H1 (cell line): Measurements from ENCODE around the gene IL1RAP. TPM values are rescaled to one million over a fixed set of nuclear protein-coding genes. Genes with fewer than 3 reads are reported as not detected.

Experiments used
- CTCF ChIA-PET: fragments of 300-600 bp; sonication (Branson Sonifier 250); formaldehyde crosslinking; loops from one replicate; lab custom pipeline; 2021; ENCODE audit not compliant: partially characterized antibody; lab: Charles Lee
- POLR2A ChIA-PET: fragments of 300-600 bp; sonication (Branson Sonifier 250); formaldehyde crosslinking; loops from one replicate; lab custom pipeline; 2021; ENCODE audit warnings: inconsistent platforms; ENCODE audit not compliant: partially characterized antibody; lab: Charles Lee
- DNase-seq, 2 experiments: peaks; one replicate each; pipeline versions ENCODE4 v3.0.0 to v3.0.0-alpha.2; 2010 to 2022; ENCODE audit warnings: low spot score in 2 of 2, low read depth in 1 of 2, mixed read lengths in 1 of 2
- FAIRE-seq: peaks from 2 replicates; lab custom pipeline; 2011; peaks lifted over from hg19 to GRCh38; lab: Jason Lieb, UNC
- H2AFZ ChIP-seq: 2 replicates; pipeline ENCODE4 v1.8.1; 2012; ENCODE audit warnings: low read length, inconsistent platforms
- H2AK5ac ChIP-seq: 2 replicates; pipeline ENCODE4 v1.6.1; 2013; ENCODE audit warnings: low read depth, low read length
- H2BK120ac ChIP-seq: replicated peaks from 2 replicates; pipeline ENCODE3; 2013; ENCODE audit warnings: low read depth, low read length, inconsistent platforms
- H2BK12ac ChIP-seq: 2 replicates; pipeline ENCODE4 v1.6.1; 2013; ENCODE audit warnings: low read depth, low read length
- H2BK15ac ChIP-seq: 2 replicates; pipeline ENCODE4 v1.6.1; 2013; ENCODE audit warnings: low read length
- H2BK20ac ChIP-seq: 2 replicates; pipeline ENCODE4 v1.6.1; 2013; ENCODE audit warnings: low read length
- H2BK5ac ChIP-seq: 2 replicates; pipeline ENCODE4 v1.6.1; 2013; ENCODE audit warnings: low read depth, low read length
- H3K14ac ChIP-seq: 2 replicates; pipeline ENCODE4 v1.6.1; 2013; ENCODE audit warnings: inconsistent platforms; ENCODE audit not compliant: insufficient read length
- H3K18ac ChIP-seq: 2 replicates; pipeline ENCODE4 v1.6.1; 2013; ENCODE audit warnings: low read length; ENCODE audit errors: extremely low read depth
- H3K23ac ChIP-seq: 2 replicates; pipeline ENCODE4 v1.6.1; 2013; ENCODE audit warnings: inconsistent platforms; ENCODE audit not compliant: insufficient read length
- H3K23me2 ChIP-seq: 2 replicates; pipeline ENCODE4 v1.6.1; 2013; ENCODE audit warnings: low read depth, low read length
- H3K27ac ChIP-seq: 2 replicates; pipeline ENCODE4 v1.6.1; 2011; ENCODE audit warnings: low read depth, low read length, inconsistent platforms
- H3K27me3 ChIP-seq, 4 experiments: replicated peaks in 1 of 4; 1 replicate in 1 of 4; 2 replicates in 3 of 4; pipeline versions ENCODE4 v1.6.1 to v1.8.1; 2011 to 2013; ENCODE audit warnings: low read length in 3 of 4, mild to moderate bottlenecking in 3 of 4, inconsistent platforms in 2 of 4, mixed read lengths in 2 of 4, moderate library complexity in 1 of 4; ENCODE audit not compliant: control insufficient read depth in 3 of 4, insufficient read depth in 3 of 4; ENCODE audit errors: extremely low read depth in 1 of 4
- H3K36me3 ChIP-seq, 4 experiments: 2 replicates each; pipeline versions ENCODE4 v1.6.1 to v1.8.1; 2011 to 2013; ENCODE audit warnings: mild to moderate bottlenecking in 4 of 4, low read length in 3 of 4, moderate library complexity in 2 of 4, control low read depth in 1 of 4, inconsistent platforms in 1 of 4; ENCODE audit not compliant: insufficient read depth in 4 of 4, control insufficient read depth in 2 of 4
- H3K4ac ChIP-seq: replicated peaks from 2 replicates; pipeline ENCODE3; 2013; ENCODE audit warnings: low read length, low read depth, mixed read lengths, inconsistent platforms; ENCODE audit not compliant: insufficient read length
- H3K4me1 ChIP-seq, 4 experiments: replicated peaks in 1 of 4; 1 replicate in 1 of 4; 2 replicates in 3 of 4; pipeline versions ENCODE4 v1.6.1 to v1.8.1; 2011 to 2013; ENCODE audit warnings: low read length in 3 of 4, inconsistent platforms in 2 of 4, mixed read lengths in 1 of 4; ENCODE audit not compliant: insufficient read depth in 4 of 4, control insufficient read depth in 3 of 4
- H3K4me2 ChIP-seq, 2 experiments: 2 replicates each; pipeline versions ENCODE4 v1.6.1 to v1.8.1; 2011 to 2013; ENCODE audit warnings: low read depth in 2 of 2, low read length in 2 of 2, control low read depth in 1 of 2, inconsistent platforms in 1 of 2, mild to moderate bottlenecking in 1 of 2; ENCODE audit not compliant: insufficient read depth in 1 of 2
- H3K4me3 ChIP-seq, 4 experiments: fragments of 200-600, 300-600 bp in 1 of 4; sonication (generic), shearing (Covaris generic), sonication (Bioruptor Twin) in 1 of 4; 2 replicates each; pipeline versions ENCODE4 v1.5.1 to v1.8.1; 2011 to 2016; ENCODE audit warnings: low read length in 4 of 4, low read depth in 3 of 4, control low read depth in 2 of 4, inconsistent platforms in 2 of 4, mild to moderate bottlenecking in 2 of 4, mixed read lengths in 1 of 4, moderate library complexity in 1 of 4; ENCODE audit not compliant: insufficient read depth in 2 of 4; ENCODE audit errors: extremely low read depth in 1 of 4
- H3K56ac ChIP-seq: replicated peaks from 2 replicates; pipeline ENCODE3; 2013; ENCODE audit warnings: low read depth, mild to moderate bottlenecking, mixed read lengths, low read length, inconsistent platforms; ENCODE audit not compliant: insufficient read length
- H3K79me1 ChIP-seq: 2 replicates; pipeline ENCODE4 v1.6.1; 2013; ENCODE audit warnings: low read depth, low read length, control low read depth
- H3K79me2 ChIP-seq, 2 experiments: 2 replicates each; pipeline versions ENCODE4 v1.6.1 to v1.8.1; 2012 to 2013; ENCODE audit warnings: low read length in 2 of 2, mild to moderate bottlenecking in 2 of 2, inconsistent platforms in 1 of 2; ENCODE audit not compliant: insufficient read depth in 2 of 2, control insufficient read depth in 1 of 2
- H3K9ac ChIP-seq, 4 experiments: replicated peaks in 1 of 4; 1 replicate in 1 of 4; 2 replicates in 3 of 4; pipeline versions ENCODE4 v1.6.1 to v1.8.1; 2011 to 2013; ENCODE audit warnings: low read depth in 3 of 4, low read length in 3 of 4, control low read depth in 2 of 4, mild to moderate bottlenecking in 2 of 4, moderate library complexity in 2 of 4, inconsistent platforms in 1 of 4; ENCODE audit errors: extremely low read depth in 1 of 4
- H3K9me3 ChIP-seq, 2 experiments: 2 replicates each; pipeline versions ENCODE4 v1.6.1 to v1.8.1; 2012 to 2013; ENCODE audit warnings: mild to moderate bottlenecking in 2 of 2, moderate library complexity in 2 of 2, control low read depth in 1 of 2, inconsistent platforms in 1 of 2, low read depth in 1 of 2, low read length in 1 of 2, mixed read lengths in 1 of 2; ENCODE audit not compliant: insufficient read depth in 2 of 2
- H4K20me1 ChIP-seq, 2 experiments: replicated peaks in 1 of 2; 2 replicates each; pipeline versions ENCODE3 to v1.8.1; 2011 to 2013; ENCODE audit warnings: inconsistent platforms in 2 of 2, low read length in 2 of 2, mild to moderate bottlenecking in 1 of 2; ENCODE audit not compliant: insufficient read depth in 2 of 2, control insufficient read depth in 1 of 2
- H4K5ac ChIP-seq: 2 replicates; pipeline ENCODE4 v1.6.1; 2013; ENCODE audit warnings: low read length, low read depth, mixed read lengths, inconsistent platforms; ENCODE audit not compliant: insufficient read length
- H4K8ac ChIP-seq: 2 replicates; pipeline ENCODE4 v1.8.0; 2013; ENCODE audit warnings: mild to moderate bottlenecking, moderate library complexity, low read length, inconsistent platforms; ENCODE audit not compliant: insufficient read depth; ENCODE audit errors: extremely low read depth
- H4K91ac ChIP-seq: replicated peaks from 2 replicates; pipeline ENCODE3; 2013; ENCODE audit warnings: low read length, mixed read lengths, inconsistent platforms; ENCODE audit not compliant: insufficient read length
- CBX8 ChIP-seq: fragments of 300-800, 300-1000 bp; sonication (generic); IDR thresholded peaks from 2 replicates; pipeline ENCODE4 v1.7.1; 2016; ENCODE audit warnings: low read depth, low read length, borderline replicate concordance
- CTBP2 ChIP-seq: IDR thresholded peaks from 2 replicates; pipeline ENCODE4 v1.7.0; 2011; ENCODE audit warnings: borderline replicate concordance, mild to moderate bottlenecking, moderate library complexity, mixed read lengths, low read length; ENCODE audit not compliant: insufficient read depth, insufficient read length
- EGR1 ChIP-seq: IDR thresholded peaks from 2 replicates; pipeline ENCODE4 v1.6.1; 2011; ENCODE audit warnings: low read depth, low read length, borderline replicate concordance
- PHF8 ChIP-seq: fragments of 200-600 bp; sonication (generic); conservative IDR thresholded peaks from 2 replicates; pipeline ENCODE4 v1.7.1; 2012; ENCODE audit warnings: low read depth, mild to moderate bottlenecking, inconsistent platforms, low read length, moderate library complexity
- RBBP5 ChIP-seq: IDR thresholded peaks from 2 replicates; pipeline ENCODE4 v1.7.1; 2012; ENCODE audit warnings: low read depth, mild to moderate bottlenecking, inconsistent platforms, low read length, moderate library complexity, borderline replicate concordance
- SIX5 ChIP-seq: IDR thresholded peaks from 2 replicates; pipeline ENCODE4 v1.6.1; 2011; ENCODE audit warnings: mild to moderate bottlenecking, low read depth, low read length
- SRF ChIP-seq: IDR thresholded peaks from 2 replicates; pipeline ENCODE4 v1.6.1; 2011; ENCODE audit warnings: mild to moderate bottlenecking, low read depth, low read length, moderate library complexity
- TEAD4 ChIP-seq: IDR thresholded peaks from 2 replicates; pipeline ENCODE4 v1.6.1; 2012; ENCODE audit warnings: low read depth, low read length, inconsistent platforms, mixed read lengths
- ZNF274 ChIP-seq: IDR thresholded peaks from 2 replicates; pipeline ENCODE4 v1.7.0; 2012; ENCODE audit warnings: low read length, borderline replicate concordance; ENCODE audit errors: extremely low read depth
- polyA plus RNA-seq, 7 experiments: library from polyadenylated mRNA; depleted of rRNA in 3 of 7; stranded (reverse) in 5 of 7; unstranded in 2 of 7; fragments of >200 nt in 5 of 7; fragments of 200-250 nt in 2 of 7; gene quantifications; 1 replicate in 5 of 7; 2 replicates in 1 of 7; 4 replicates in 1 of 7; pipeline versions ENCODE4 v1.2.1 to v1.2.3, GENCODE V29; 2011 to 2013; ENCODE audit warnings: missing spikeins in 2 of 7, mixed read lengths in 2 of 7
- total RNA-seq: library from RNA; stranded (reverse); fragmentation: NEBNext Ultra II Directional; extraction: Animal tissue kit (Norgen Biotek cat#: 25700); gene quantifications from 2 replicates; pipeline ENCODE4 v1.2.1, GENCODE V29; 2021

Gene IL1RAP
- total and polyA plus RNA-seq, 2 of the 8 experiments (the other 6 are each of a cell fraction or from before 2014, with no cell fraction given) = 2.4 to 3.9 TPM

- H3K23me2 ChIP-seq = no peaks in the 10 kb centered on the region
- no peak for DNase-seq
- TF ChIP-seq TEAD4 (no peak), SIX5 (no peak), ZNF274 (no peak), EGR1 (no peak), RBBP5 (no peak), PHF8 (no peak), CBX8 (no peak), SRF (no peak), CTBP2 (no peak)
These were observed 183.6 kb downstream of the IL1RAP start for GRCh38 chr3:190697502-190697830.

More at GRCh38 chr3:190697502-190697830, 183.6 kb downstream of the IL1RAP start:
- Histone ChIP-seq H3K4me2 (no peak overlapping the region), H4K91ac (no peak overlapping the region), H3K56ac (no peak overlapping the region), H3K4ac (no peak overlapping the region), H3K27ac (no peak overlapping the region), H3K9me3 (no peaks in the 10 kb centered on the region), H2BK120ac (no peak overlapping the region), H4K20me1 (no peaks in the 10 kb centered on the region), H3K36me3 (no peaks in the 10 kb centered on the region), H2BK5ac (no peak overlapping the region), H3K14ac (no peak overlapping the region), H3K27me3 (no peaks in the 10 kb centered on the region), H2BK15ac (no peak overlapping the region), H4K8ac (no peak overlapping the region), H3K4me1 (no peaks in the 10 kb centered on the region), H3K18ac (no peak overlapping the region), H3K9ac (no peak overlapping the region), H2BK20ac (no peak overlapping the region), H2AFZ (no peak overlapping the region), H3K23ac (no peak overlapping the region), H3K79me1 (no peaks in the 10 kb centered on the region), H3K4me3 (no peak overlapping the region), H3K79me2 (no peaks in the 10 kb centered on the region), H4K5ac (no peak overlapping the region), H2BK12ac (no peak overlapping the region), H2AK5ac (no peak overlapping the region)
- POLR2A ChIA-PET = no interaction called here
- CTCF ChIA-PET = interaction anchor here (0.7 to 6.7 kb wide), 23 partner anchors 9 to 1291 kb away, joined by 3 to 43 read pairs (median 4); partner anchors contain the start of gene IL1RAP
- no peak for FAIRE-seq
